GM12878 (cell line): Measurements from ENCODE around the gene VKORC1. TPM values are rescaled to one million over a fixed set of nuclear protein-coding genes. Genes with fewer than 3 reads are reported as not detected.

ENCODE experiments used
- ATAC-seq: fragments of 200-7000 bp; cut with Tn5 transposase; 3 replicates; pipeline ENCODE4 v1.9.1; 2020; ENCODE audit warnings: mild to moderate bottlenecking, moderate library complexity
- BruUV-seq: library from RNA; stranded (reverse); fragments of 400-500 nt; replicated peaks from 2 replicates; lab custom pipeline; 2021; lab: Mats Ljungman, UMichigan
- CTCF ChIA-PET: fragments of 300-600 bp; sonication (Branson Sonifier 250); formaldehyde crosslinking; extraction: SDS; loops from one replicate; lab custom pipeline; 2021; ENCODE audit warnings: inconsistent platforms; lab: Yijun Ruan, JAX
- POLR2A ChIA-PET: fragments of 350-600 bp; formaldehyde crosslinking; extraction: SDS; loops from one replicate; lab custom pipeline; 2021; ENCODE audit warnings: inconsistent platforms; lab: Charles Lee
- RAD21 ChIA-PET: fragments of 300-600 bp; sonication (Branson Sonifier 250); formaldehyde crosslinking; loops from one replicate; lab custom pipeline; 2023; ENCODE audit warnings: antibody characterized with exemption; ENCODE audit not compliant: unreplicated experiment; lab: Charles Lee
- SMC1A ChIA-PET: fragments of 300-600 bp; sonication (Branson Sonifier 250); formaldehyde crosslinking; loops from one replicate; lab custom pipeline; 2023; ENCODE audit not compliant: unreplicated experiment, uncharacterized antibody; lab: Charles Lee
- DNase-seq: peaks from one replicate; pipeline ENCODE4 v3.0.0-alpha.2; 2011; ENCODE audit warnings: low read depth, low spot score
- FAIRE-seq: peaks from 3 replicates; lab custom pipeline; 2011; peaks lifted over from hg19 to GRCh38; lab: Jason Lieb, UNC
- H2AFZ ChIP-seq: 2 replicates; pipeline ENCODE4 v1.6.0; 2011; ENCODE audit warnings: low read depth, low read length, control low read depth; ENCODE audit not compliant: control insufficient read depth
- H3K27ac ChIP-seq: 2 replicates; pipeline ENCODE4 v1.5.1; 2011; ENCODE audit warnings: control low read depth; ENCODE audit not compliant: control insufficient read depth, insufficient read depth
- H3K27me3 ChIP-seq, 2 experiments: replicated peaks in 1 of 2; 2 replicates each; pipeline versions ENCODE4 v1.6.0 to v1.6.1; 2011; ENCODE audit warnings: low read length in 1 of 2; ENCODE audit not compliant: control insufficient read depth in 2 of 2, insufficient read depth in 2 of 2
- H3K36me3 ChIP-seq, 2 experiments: 2 replicates each; pipeline ENCODE4 v1.5.1; 2011; ENCODE audit warnings: low read length in 1 of 2; ENCODE audit not compliant: control insufficient read depth in 2 of 2, insufficient read depth in 2 of 2
- H3K4me1 ChIP-seq: 2 replicates; pipeline ENCODE4 v1.6.1; 2011; ENCODE audit warnings: mild to moderate bottlenecking, low read length, moderate library complexity, mixed read lengths; ENCODE audit not compliant: control insufficient read depth, insufficient read depth
- H3K4me2 ChIP-seq: 2 replicates; pipeline ENCODE4 v1.6.0; 2011; ENCODE audit warnings: control low read depth; ENCODE audit not compliant: control insufficient read depth, insufficient read depth
- H3K4me3 ChIP-seq: fragments of 200-600 bp; sonication (generic); 2 replicates; pipeline ENCODE4 v1.5.1; 2016
- H3K79me2 ChIP-seq: 2 replicates; pipeline ENCODE4 v1.6.0; 2011; ENCODE audit warnings: low read length; ENCODE audit not compliant: control insufficient read depth, insufficient read depth
- H3K9ac ChIP-seq: 2 replicates; pipeline ENCODE4 v1.8.0; 2011; ENCODE audit warnings: low read length, control low read depth, mixed read lengths; ENCODE audit not compliant: control insufficient read depth, insufficient read depth
- H3K9me3 ChIP-seq: replicated peaks from 3 replicates; pipeline ENCODE4 v1.5.1; 2011; ENCODE audit warnings: mild to moderate bottlenecking, low read length; ENCODE audit not compliant: control insufficient read depth, insufficient read depth
- H4K20me1 ChIP-seq: 2 replicates; pipeline ENCODE4 v1.6.0; 2011; ENCODE audit not compliant: control insufficient read depth, insufficient read depth
- ASH2L ChIP-seq: fragments of 300-600, 200-600 bp; sonication (generic); IDR thresholded peaks from 2 replicates; pipeline ENCODE4 v1.6.1; 2017; ENCODE audit warnings: low read depth, mild to moderate bottlenecking, borderline replicate concordance
- EP300 ChIP-seq, 2 experiments: fragments of 150-350 bp in 1 of 2; IDR thresholded peaks; 2 replicates each; pipeline ENCODE4 v1.6.1; 2011 to 2012; ENCODE audit warnings: low read depth in 2 of 2, low read length in 2 of 2, borderline replicate concordance in 1 of 2, improper control_type of control experiment in 1 of 2, inconsistent platforms in 1 of 2; ENCODE audit not compliant: control insufficient read depth in 1 of 2
- FOS ChIP-seq: IDR thresholded peaks from 3 replicates; pipeline ENCODE4 v1.6.1; 2011; ENCODE audit warnings: borderline replicate concordance; ENCODE audit not compliant: insufficient read length; ENCODE audit errors: extremely low read depth
- LARP7 ChIP-seq: fragments of 450-650 bp; IDR thresholded peaks from 2 replicates; pipeline ENCODE4 v1.6.1; 2017; ENCODE audit warnings: mild to moderate bottlenecking
- MTA2 ChIP-seq: fragments of 450-650 bp; IDR thresholded peaks from 2 replicates; pipeline ENCODE4 v1.6.1; 2016; ENCODE audit warnings: low read depth, mild to moderate bottlenecking, moderate library complexity
- PAX8 ChIP-seq: fragments of 450-650 bp; IDR thresholded peaks from 2 replicates; pipeline ENCODE4 v1.6.1; 2017; ENCODE audit warnings: mild to moderate bottlenecking, moderate library complexity
- RAD51 ChIP-seq: fragments of 450-650 bp; IDR thresholded peaks from 2 replicates; pipeline ENCODE4 v1.6.1; 2016; ENCODE audit warnings: moderate library complexity, mild to moderate bottlenecking, inconsistent platforms
- SIN3A ChIP-seq: IDR thresholded peaks from 2 replicates; pipeline ENCODE4 v1.6.1; 2012; ENCODE audit warnings: low read depth, low read length, improper control_type of control experiment
- TCF3 ChIP-seq: IDR thresholded peaks from 2 replicates; pipeline ENCODE4 v1.6.1; 2012; ENCODE audit warnings: low read depth, mild to moderate bottlenecking, low read length, borderline replicate concordance; ENCODE audit not compliant: insufficient read depth
- ZNF384 ChIP-seq: IDR thresholded peaks from 2 replicates; pipeline ENCODE4 v1.6.1; 2012; ENCODE audit warnings: low read depth, mild to moderate bottlenecking, low read length, improper control_type of control experiment, borderline replicate concordance
- WGBS: methylation state at CpG from one replicate; pipeline ENCODE4 v1.1.6; 2016; ENCODE audit warnings: low lambda C conversion rate; ENCODE audit not compliant: insufficient replicate concordance, insufficient coverage; ENCODE audit errors: missing lambda C conversion rate; 5-methylcytosine and 5-hydroxymethylcytosine counted together
- in situ Hi-C: fragments of 300-500 bp; cut with MboI; formaldehyde crosslinking; loops from 9 replicates; pipeline ENCODE4 v1.14.3; 2018; ENCODE audit warnings: mixed read lengths
- intact Hi-C: fragments of 100-400 bp; cut with micrococcal nuclease; formaldehyde crosslinking; loops from one replicate; pipeline ENCODE4 v1.14.2; 2022; ENCODE audit not compliant: unreplicated experiment
- polyA plus RNA-seq, 11 experiments: library from polyadenylated mRNA; depleted of rRNA in 4 of 11; unstranded in 6 of 11; stranded (reverse) in 5 of 11; fragments of >200 nt; fragmentation: Nextera tagmentation in 4 of 11; fragmentation: Illumina TruSeq in 1 of 11; extraction: Ambion mirVana in 4 of 11; extraction: Trizol in 1 of 11; gene quantifications; 1 replicate in 1 of 11; 2 replicates in 10 of 11; pipeline versions ENCODE4 v1.2.1 to v1.2.3, GENCODE V29; 2011 to 2016; ENCODE audit warnings: inconsistent platforms in 2 of 11, missing spikeins in 2 of 11, low read depth in 1 of 11
- total RNA-seq, 4 experiments: library from RNA; depleted of rRNA in 3 of 4; stranded (reverse); fragments of >200 nt in 3 of 4; fragmentation: Illumina TruSeq in 1 of 4; extraction: Trizol in 1 of 4; gene quantifications; 2 replicates each; pipeline versions ENCODE4 v1.2.1 to v1.2.3, GENCODE V29; 2013 to 2021
- TF ChIP-seq, protein P1 (sequence below): IDR thresholded peaks from 2 replicates; pipeline ENCODE4 v1.6.1; 2011; ENCODE audit warnings: borderline replicate concordance, low read depth, mild to moderate bottlenecking, moderate library complexity, mixed read lengths, low read length; ENCODE audit not compliant: insufficient read depth; ENCODE audit errors: extremely low read length
- TF ChIP-seq, protein P2 (sequence below): IDR thresholded peaks from 2 replicates; pipeline ENCODE4 v1.6.1; 2012; ENCODE audit warnings: low read depth, low read length, improper control_type of control experiment
- TF ChIP-seq, protein P3 (sequence below): fragments of 450-650 bp; IDR thresholded peaks from 2 replicates; pipeline ENCODE4 v1.6.1; 2017; ENCODE audit warnings: mild to moderate bottlenecking, moderate library complexity
- TF ChIP-seq, protein P4 (sequence below): fragments of 450-650 bp; IDR thresholded peaks from 2 replicates; pipeline ENCODE4 v1.6.1; 2014; ENCODE audit warnings: mild to moderate bottlenecking

The VKORC1 gene
- total and polyA plus RNA-seq, 10 of the 15 experiments (the other 5 are each of a cell fraction or from before 2014, with no cell fraction given): 19.8 to 140 (median 57.7) TPM

DNA sequence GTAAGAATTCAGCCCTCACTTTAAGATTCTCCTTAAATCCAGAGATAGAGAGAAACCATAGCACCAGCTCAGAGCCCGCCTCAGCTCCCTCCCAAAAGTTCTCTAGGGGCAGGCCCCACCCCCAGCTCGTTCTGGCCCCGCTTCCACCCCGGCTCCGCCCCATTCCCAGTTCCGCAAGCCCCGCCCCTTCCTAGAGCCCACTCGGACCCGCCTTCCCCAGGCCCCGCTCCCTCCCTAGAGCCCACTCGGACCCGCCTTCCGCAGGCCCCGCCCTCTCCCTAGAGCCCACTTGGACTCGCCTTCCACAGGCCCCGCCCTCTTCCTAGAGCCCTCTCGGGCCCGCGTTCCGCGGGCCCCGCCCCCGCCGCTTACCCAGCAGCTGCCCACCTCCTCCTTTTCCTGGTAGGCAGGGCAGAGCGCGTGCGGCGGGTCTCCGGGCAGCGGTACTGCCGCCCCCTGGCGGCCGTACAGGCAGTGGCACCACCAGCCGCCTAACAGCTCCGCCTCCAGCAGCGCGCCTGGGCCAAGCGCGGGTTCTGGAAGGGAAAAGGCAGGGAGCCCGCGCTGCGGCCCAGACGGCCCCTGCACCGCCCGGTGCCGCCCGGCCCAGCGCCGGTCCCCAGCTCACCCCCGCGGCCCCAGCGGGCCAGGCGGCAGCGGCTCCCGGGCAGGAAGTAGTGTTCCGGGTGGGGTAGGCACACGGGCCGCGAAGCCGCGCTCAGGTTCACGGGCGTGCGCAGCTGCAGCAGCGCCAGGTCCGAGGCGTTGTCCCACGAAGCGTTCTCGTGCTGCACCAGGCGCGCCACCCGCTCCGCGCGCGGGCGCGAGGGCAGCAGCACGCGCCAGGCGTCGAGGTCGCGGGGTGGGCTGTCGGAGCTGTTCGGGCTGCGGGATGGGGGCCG is 47.8 kb upstream of the VKORC1 start:
- H3K4me2 ChIP-seq: peak overlapping the region; percentile 89
- intact Hi-C loops (loop anchor here (1.0 to 5.0 kb wide), 5 partner anchors 35 to 190 kb away; partner anchors contain the start of genes BCKDK, ZNF646 and ZNF668), in situ Hi-C loops (loop anchor here (10.0 kb wide), 1 partner anchor 732 kb away; the partner anchor contains the start of gene ZNF267)
- ChIA-PET RAD21 (interaction anchor here (0.6 to 3.3 kb wide), 44 partner anchors 10 to 735 kb away, joined by 3 to 48 read pairs (median 4); partner anchors contain the start of genes ARMC5, BCKDK, FUS and HSD3B7), POLR2A (interaction anchor here (0.5 to 2.1 kb wide), 23 partner anchors 15 to 778 kb away, joined by 3 to 24 read pairs (median 4); partner anchors contain the start of genes BCKDK, FUS, KAT8 and PYCARD), CTCF (interaction anchor here (0.6 to 3.1 kb wide), 51 partner anchors 9 to 735 kb away, joined by 3 to 23 read pairs (median 4); partner anchors contain the start of genes BCKDK, FUS, HSD3B7 and KAT8), SMC1A (interaction anchor here (0.8 to 1.7 kb wide), 24 partner anchors 8 to 731 kb away, joined by 3 to 12 read pairs (median 4); partner anchors contain the start of genes ARMC5, FUS, HSD3B7 and KAT8)
- FAIRE-seq (peak; percentile 94), ATAC-seq (peak; percentile 95), DNase-seq (peak; percentile 89)
- 10% methylated on average over 62 of the region's 89 CpGs for WGBS
- H3K27me3 ChIP-seq: no peaks in the 10 kb centered on the region
- H3K79me2 ChIP-seq: no peaks in the 10 kb centered on the region
- H3K9me3 ChIP-seq: no peaks in the 10 kb centered on the region
- H3K4me3 ChIP-seq: peak overlapping the region; percentile 63; the same call in 1 of the 2 replicates
- peak overlapping the region; percentile 84 for H2AFZ ChIP-seq
- peaks cover 3% of the 10 kb centered on the region; the same call in 1 of the 2 replicates for H4K20me1 ChIP-seq
- H3K27ac ChIP-seq: peak overlapping the region; percentile 55
- H3K9ac ChIP-seq: peak overlapping the region; percentile 65
- BruUV-seq: no TSS peak
- H3K4me1 ChIP-seq: peaks cover 9% of the 10 kb centered on the region
- no peaks in the 10 kb centered on the region for H3K36me3 ChIP-seq
- no peak for TF ChIP-seq SIN3A
- TF ChIP-seq, protein P1, sequence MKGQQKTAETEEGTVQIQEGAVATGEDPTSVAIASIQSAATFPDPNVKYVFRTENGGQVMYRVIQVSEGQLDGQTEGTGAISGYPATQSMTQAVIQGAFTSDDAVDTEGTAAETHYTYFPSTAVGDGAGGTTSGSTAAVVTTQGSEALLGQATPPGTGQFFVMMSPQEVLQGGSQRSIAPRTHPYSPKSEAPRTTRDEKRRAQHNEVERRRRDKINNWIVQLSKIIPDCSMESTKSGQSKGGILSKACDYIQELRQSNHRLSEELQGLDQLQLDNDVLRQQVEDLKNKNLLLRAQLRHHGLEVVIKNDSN: no peak
- TF ChIP-seq RAD51: no peak
- TF ChIP-seq, protein P2, sequence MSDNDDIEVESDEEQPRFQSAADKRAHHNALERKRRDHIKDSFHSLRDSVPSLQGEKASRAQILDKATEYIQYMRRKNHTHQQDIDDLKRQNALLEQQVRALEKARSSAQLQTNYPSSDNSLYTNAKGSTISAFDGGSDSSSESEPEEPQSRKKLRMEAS: peak; percentile 82; the same call in 1 of the 2 replicates
- no peak for TF ChIP-seq ASH2L
- 0 out of 2 replicates have a peak, but pooled peaks have one; percentile 52 for TF ChIP-seq TCF3
- TF ChIP-seq PAX8: no peak
- TF ChIP-seq, protein P3, sequence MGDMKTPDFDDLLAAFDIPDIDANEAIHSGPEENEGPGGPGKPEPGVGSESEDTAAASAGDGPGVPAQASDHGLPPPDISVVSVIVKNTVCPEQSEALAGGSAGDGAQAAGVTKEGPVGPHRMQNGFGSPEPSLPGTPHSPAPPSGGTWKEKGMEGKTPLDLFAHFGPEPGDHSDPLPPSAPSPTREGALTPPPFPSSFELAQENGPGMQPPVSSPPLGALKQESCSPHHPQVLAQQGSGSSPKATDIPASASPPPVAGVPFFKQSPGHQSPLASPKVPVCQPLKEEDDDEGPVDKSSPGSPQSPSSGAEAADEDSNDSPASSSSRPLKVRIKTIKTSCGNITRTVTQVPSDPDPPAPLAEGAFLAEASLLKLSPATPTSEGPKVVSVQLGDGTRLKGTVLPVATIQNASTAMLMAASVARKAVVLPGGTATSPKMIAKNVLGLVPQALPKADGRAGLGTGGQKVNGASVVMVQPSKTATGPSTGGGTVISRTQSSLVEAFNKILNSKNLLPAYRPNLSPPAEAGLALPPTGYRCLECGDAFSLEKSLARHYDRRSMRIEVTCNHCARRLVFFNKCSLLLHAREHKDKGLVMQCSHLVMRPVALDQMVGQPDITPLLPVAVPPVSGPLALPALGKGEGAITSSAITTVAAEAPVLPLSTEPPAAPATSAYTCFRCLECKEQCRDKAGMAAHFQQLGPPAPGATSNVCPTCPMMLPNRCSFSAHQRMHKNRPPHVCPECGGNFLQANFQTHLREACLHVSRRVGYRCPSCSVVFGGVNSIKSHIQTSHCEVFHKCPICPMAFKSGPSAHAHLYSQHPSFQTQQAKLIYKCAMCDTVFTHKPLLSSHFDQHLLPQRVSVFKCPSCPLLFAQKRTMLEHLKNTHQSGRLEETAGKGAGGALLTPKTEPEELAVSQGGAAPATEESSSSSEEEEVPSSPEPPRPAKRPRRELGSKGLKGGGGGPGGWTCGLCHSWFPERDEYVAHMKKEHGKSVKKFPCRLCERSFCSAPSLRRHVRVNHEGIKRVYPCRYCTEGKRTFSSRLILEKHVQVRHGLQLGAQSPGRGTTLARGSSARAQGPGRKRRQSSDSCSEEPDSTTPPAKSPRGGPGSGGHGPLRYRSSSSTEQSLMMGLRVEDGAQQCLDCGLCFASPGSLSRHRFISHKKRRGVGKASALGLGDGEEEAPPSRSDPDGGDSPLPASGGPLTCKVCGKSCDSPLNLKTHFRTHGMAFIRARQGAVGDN: peak; percentile 88
- TF ChIP-seq MTA2: no peak
- peak; percentile 99 for TF ChIP-seq LARP7
- TF ChIP-seq, protein P4, sequence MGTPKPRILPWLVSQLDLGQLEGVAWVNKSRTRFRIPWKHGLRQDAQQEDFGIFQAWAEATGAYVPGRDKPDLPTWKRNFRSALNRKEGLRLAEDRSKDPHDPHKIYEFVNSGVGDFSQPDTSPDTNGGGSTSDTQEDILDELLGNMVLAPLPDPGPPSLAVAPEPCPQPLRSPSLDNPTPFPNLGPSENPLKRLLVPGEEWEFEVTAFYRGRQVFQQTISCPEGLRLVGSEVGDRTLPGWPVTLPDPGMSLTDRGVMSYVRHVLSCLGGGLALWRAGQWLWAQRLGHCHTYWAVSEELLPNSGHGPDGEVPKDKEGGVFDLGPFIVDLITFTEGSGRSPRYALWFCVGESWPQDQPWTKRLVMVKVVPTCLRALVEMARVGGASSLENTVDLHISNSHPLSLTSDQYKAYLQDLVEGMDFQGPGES: no peak
- TF ChIP-seq ZNF384: no peak
- no peak for TF ChIP-seq EP300 (IDR thresholded peaks at IDR 0.05; ENCODE audit: borderline replicate concordance in 1 of 2, control insufficient read depth in 1 of 2, low read depth in 2 of 2, low read length in 2 of 2)
- no peak for TF ChIP-seq FOS
